Esophagus squamous epithelium (tissue), 4 donors: ENCODE data around the gene VGLL1.

Source experiments
- POLR2A ChIP-seq, 4 donors: fragments of 450-650 bp; IDR thresholded peaks; one replicate each; pipeline ENCODE4 v1.6.1; 2017; ENCODE audit warnings: antibody characterized with exemption in 4 of 4, mild to moderate bottlenecking in 4 of 4, moderate library complexity in 3 of 4
- TF ChIP-seq, protein P1 (sequence below), 6 experiments: fragments of 450-650 bp in 4 of 6; fragments of 200-600 bp in 2 of 6; sonication (generic) in 2 of 6; IDR thresholded peaks; one replicate each; pipeline ENCODE4 v1.5.1; 2016 to 2019; ENCODE audit warnings: antibody characterized with exemption in 6 of 6, mild to moderate bottlenecking in 4 of 6, moderate library complexity in 4 of 6

DNA sequence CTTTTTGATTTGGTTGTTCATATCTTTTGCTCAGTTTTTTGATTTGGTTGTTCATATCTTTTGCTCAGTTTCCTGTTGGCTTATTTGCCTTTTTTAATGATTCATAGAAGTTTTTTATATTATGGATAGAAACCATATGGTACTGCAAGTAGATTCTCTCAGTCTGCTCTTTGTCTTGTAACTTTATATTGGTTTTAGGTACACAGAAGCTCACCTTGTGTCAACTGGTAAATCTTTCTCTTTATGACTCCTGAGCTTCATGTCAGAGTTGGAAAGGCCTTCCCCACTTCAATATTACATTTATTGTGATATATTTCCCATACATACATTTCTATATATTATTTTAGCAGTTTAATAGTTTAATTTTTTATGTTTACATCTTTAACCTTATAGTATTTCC is 8.2 kb upstream of the VGLL1 start:
- TF ChIP-seq, protein P1, sequence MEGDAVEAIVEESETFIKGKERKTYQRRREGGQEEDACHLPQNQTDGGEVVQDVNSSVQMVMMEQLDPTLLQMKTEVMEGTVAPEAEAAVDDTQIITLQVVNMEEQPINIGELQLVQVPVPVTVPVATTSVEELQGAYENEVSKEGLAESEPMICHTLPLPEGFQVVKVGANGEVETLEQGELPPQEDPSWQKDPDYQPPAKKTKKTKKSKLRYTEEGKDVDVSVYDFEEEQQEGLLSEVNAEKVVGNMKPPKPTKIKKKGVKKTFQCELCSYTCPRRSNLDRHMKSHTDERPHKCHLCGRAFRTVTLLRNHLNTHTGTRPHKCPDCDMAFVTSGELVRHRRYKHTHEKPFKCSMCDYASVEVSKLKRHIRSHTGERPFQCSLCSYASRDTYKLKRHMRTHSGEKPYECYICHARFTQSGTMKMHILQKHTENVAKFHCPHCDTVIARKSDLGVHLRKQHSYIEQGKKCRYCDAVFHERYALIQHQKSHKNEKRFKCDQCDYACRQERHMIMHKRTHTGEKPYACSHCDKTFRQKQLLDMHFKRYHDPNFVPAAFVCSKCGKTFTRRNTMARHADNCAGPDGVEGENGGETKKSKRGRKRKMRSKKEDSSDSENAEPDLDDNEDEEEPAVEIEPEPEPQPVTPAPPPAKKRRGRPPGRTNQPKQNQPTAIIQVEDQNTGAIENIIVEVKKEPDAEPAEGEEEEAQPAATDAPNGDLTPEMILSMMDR (IDR thresholded peaks at IDR 0.05): no peak
- TF ChIP-seq POLR2A (IDR thresholded peaks at IDR 0.05): no peak
